Esophagus muscularis mucosa (tissue), 3 donors: Measurements from ENCODE around the gene DAG1.

Source experiments
- POLR2A ChIP-seq: fragments of 450-650 bp; IDR thresholded peaks from one replicate; pipeline ENCODE4 v1.6.1; 2017; ENCODE audit warnings: antibody characterized with exemption, moderate library complexity, mild to moderate bottlenecking, low read depth
- POLR2AphosphoS5 ChIP-seq, 2 donors: sonication (generic); formaldehyde crosslinking; IDR thresholded peaks; one replicate each; pipeline ENCODE4 v1.6.1; 2017; ENCODE audit warnings: antibody characterized with exemption in 2 of 2
- TF ChIP-seq, protein P1 (sequence below), 3 experiments: fragments of 200-600 bp in 2 of 3; fragments of 450-650 bp in 1 of 3; sonication (generic) in 2 of 3; IDR thresholded peaks; one replicate each; pipeline ENCODE4 v1.5.1; 2017 to 2019; ENCODE audit warnings: antibody characterized with exemption in 3 of 3, mild to moderate bottlenecking in 2 of 3, moderate library complexity in 1 of 3

GRCh38 chr3:49511639-49512038 is 41.6 kb downstream of the DAG1 start:
- TF ChIP-seq, protein P1, sequence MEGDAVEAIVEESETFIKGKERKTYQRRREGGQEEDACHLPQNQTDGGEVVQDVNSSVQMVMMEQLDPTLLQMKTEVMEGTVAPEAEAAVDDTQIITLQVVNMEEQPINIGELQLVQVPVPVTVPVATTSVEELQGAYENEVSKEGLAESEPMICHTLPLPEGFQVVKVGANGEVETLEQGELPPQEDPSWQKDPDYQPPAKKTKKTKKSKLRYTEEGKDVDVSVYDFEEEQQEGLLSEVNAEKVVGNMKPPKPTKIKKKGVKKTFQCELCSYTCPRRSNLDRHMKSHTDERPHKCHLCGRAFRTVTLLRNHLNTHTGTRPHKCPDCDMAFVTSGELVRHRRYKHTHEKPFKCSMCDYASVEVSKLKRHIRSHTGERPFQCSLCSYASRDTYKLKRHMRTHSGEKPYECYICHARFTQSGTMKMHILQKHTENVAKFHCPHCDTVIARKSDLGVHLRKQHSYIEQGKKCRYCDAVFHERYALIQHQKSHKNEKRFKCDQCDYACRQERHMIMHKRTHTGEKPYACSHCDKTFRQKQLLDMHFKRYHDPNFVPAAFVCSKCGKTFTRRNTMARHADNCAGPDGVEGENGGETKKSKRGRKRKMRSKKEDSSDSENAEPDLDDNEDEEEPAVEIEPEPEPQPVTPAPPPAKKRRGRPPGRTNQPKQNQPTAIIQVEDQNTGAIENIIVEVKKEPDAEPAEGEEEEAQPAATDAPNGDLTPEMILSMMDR (IDR thresholded peaks at IDR 0.05): no peak
- TF ChIP-seq POLR2A: no peak
- TF ChIP-seq POLR2AphosphoS5 (IDR thresholded peaks at IDR 0.05): no peak
